Measurements from ENCODE around the gene AKAIN1.

AKAIN1 gene

GRCh38 chr18:5197032-5197434, at the start of gene AKAIN1:
Gene AKAIN1 (minus strand): TSS chr18:5197257. CDS start chr18:5197053, 204 bp downstream.
- no peak for DNase-seq

GRCh38 chr18:5244941-5245340, 47.9 kb upstream of the AKAIN1 start:
- no peak for DNase-seq

- DNase-seq, result no peak
Measured at GRCh38 chr18:5239447-5239846, 42.4 kb upstream of the AKAIN1 start.

GRCh38 chr18:5238371-5238976, 41.4 kb upstream of the AKAIN1 start:
- no peak for DNase-seq

- peak; percentile 54 for DNase-seq
Measured at GRCh38 chr18:5237723-5238370, 40.8 kb upstream of the AKAIN1 start.

GRCh38 chr18:5237083-5237722, 40.1 kb upstream of the AKAIN1 start:
- DNase-seq, result no peak

- DNase-seq, result no peak
Measured at GRCh38 chr18:5214583-5215351, 17.7 kb upstream of the AKAIN1 start.

GRCh38 chr18:5207471-5208150, 10.6 kb upstream of the AKAIN1 start:
- DNase-seq, result no peak

- no peak for DNase-seq
Measured at GRCh38 chr18:5198311-5198710, 1.3 kb upstream of the AKAIN1 start.

- DNase-seq, result no peak
Measured at GRCh38 chr18:5197461-5197860, 404 bp upstream of the AKAIN1 start.

GRCh38 chr18:5196253-5197031, 615 bp downstream of the AKAIN1 start:
- DNase-seq, result no peak

- no peak for DNase-seq
Measured at GRCh38 chr18:5195656-5196055, 1.4 kb downstream of the AKAIN1 start.

- DNase-seq, result peak; percentile 2
Measured at GRCh38 chr18:5180254-5180653, 16.8 kb downstream of the AKAIN1 start.

GRCh38 chr18:5178519-5178918, 18.5 kb downstream of the AKAIN1 start:
- no peak for DNase-seq

- DNase-seq, result no peak
Measured at GRCh38 chr18:5175378-5175777, 21.7 kb downstream of the AKAIN1 start.

- no peak for DNase-seq
Measured at GRCh38 chr18:5173646-5174045, 23.4 kb downstream of the AKAIN1 start.

GRCh38 chr18:5173236-5173635, 23.8 kb downstream of the AKAIN1 start:
- DNase-seq, result no peak

GRCh38 chr18:5167831-5168230, 29.2 kb downstream of the AKAIN1 start:
- DNase-seq, result no peak

GRCh38 chr18:5166606-5167280, 30.3 kb downstream of the AKAIN1 start:
- DNase-seq, result no peak

- DNase-seq, result no peak
Measured at GRCh38 chr18:5164903-5165302, 32.2 kb downstream of the AKAIN1 start.

- DNase-seq, result no peak
Measured at GRCh38 chr18:5162111-5162510, 34.9 kb downstream of the AKAIN1 start.

- DNase-seq, result no peak
Measured at GRCh38 chr18:5159080-5159479, 38.0 kb downstream of the AKAIN1 start.
